OCI-LY1 (cell line): Measurements from ENCODE around the gene IL2.

Experiments
- H2AFZ ChIP-seq: fragments of 200-600 bp; sonication (generic), shearing (Covaris generic); 2 replicates; pipeline ENCODE4 v1.6.0; 2014; ENCODE audit warnings: antibody characterized with exemption, mild to moderate bottlenecking, low read length
- H3F3A ChIP-seq: fragments of 200-600 bp; sonication (generic), shearing (Covaris generic); 2 replicates; pipeline ENCODE4 v1.6.0; 2014; ENCODE audit warnings: mild to moderate bottlenecking, antibody characterized with exemption, low read length, moderate library complexity; ENCODE audit not compliant: insufficient read depth
- H3K27ac ChIP-seq: fragments of 200-600 bp; sonication (generic); 2 replicates; pipeline ENCODE4 v1.5.1; 2014; ENCODE audit warnings: low read length, mixed run types, mild to moderate bottlenecking, low read depth; ENCODE audit not compliant: poor library complexity, severe bottlenecking
- H3K27me3 ChIP-seq: fragments of 200-600 bp; sonication (generic); 2 replicates; pipeline ENCODE4 v1.6.0; 2014; ENCODE audit warnings: antibody characterized with exemption, mild to moderate bottlenecking, low read length, moderate library complexity; ENCODE audit not compliant: insufficient read depth
- H3K36me3 ChIP-seq: fragments of 200-600 bp; sonication (generic); 2 replicates; pipeline ENCODE4 v1.6.1; 2014; ENCODE audit warnings: mild to moderate bottlenecking, antibody characterized with exemption, low read length, moderate library complexity, mixed read lengths; ENCODE audit not compliant: insufficient read depth
- H3K4me1 ChIP-seq: fragments of 200-600 bp; sonication (generic); 2 replicates; pipeline ENCODE4 v1.5.1; 2014; ENCODE audit warnings: mild to moderate bottlenecking, low read length, moderate library complexity; ENCODE audit not compliant: insufficient read depth, severe bottlenecking
- H3K4me2 ChIP-seq: fragments of 200-600 bp; sonication (generic), shearing (Covaris generic); 2 replicates; pipeline ENCODE4 v1.6.1; 2014; ENCODE audit warnings: low read length
- H3K4me3 ChIP-seq: fragments of 200-600 bp; sonication (generic); 2 replicates; pipeline ENCODE4 v1.5.1; 2014; ENCODE audit warnings: low read length, low read depth, mild to moderate bottlenecking, mixed read lengths; ENCODE audit not compliant: poor library complexity, severe bottlenecking
- H3K79me2 ChIP-seq: fragments of 200-600 bp; shearing (Covaris generic); 2 replicates; pipeline ENCODE4 v1.6.1; 2016; ENCODE audit warnings: mixed run types, low read length, mixed read lengths; ENCODE audit not compliant: insufficient read depth
- H3K9ac ChIP-seq: fragments of 200-600 bp; sonication (generic), shearing (Covaris generic); 2 replicates; pipeline ENCODE4 v1.6.1; 2014; ENCODE audit warnings: mild to moderate bottlenecking, low read length, mixed read lengths
- H3K9me2 ChIP-seq: fragments of 200-600 bp; sonication (generic), shearing (Covaris generic); 2 replicates; pipeline ENCODE4 v1.6.1; 2014; ENCODE audit warnings: low read depth, mild to moderate bottlenecking, low read length, mixed read lengths
- H3K9me3 ChIP-seq: fragments of 200-600 bp; shearing (Covaris generic); 2 replicates; pipeline ENCODE4 v1.6.1; 2014; ENCODE audit warnings: low read length, mixed read lengths
- H4K20me1 ChIP-seq: fragments of 200-600 bp; sonication (generic), shearing (Covaris generic); 2 replicates; pipeline ENCODE4 v1.6.0; 2016; ENCODE audit warnings: mild to moderate bottlenecking, low read length; ENCODE audit not compliant: insufficient read depth
- CTCF ChIP-seq: fragments of 200-600 bp; sonication (generic), shearing (Covaris generic); IDR thresholded peaks from 2 replicates; pipeline ENCODE4 v1.5.1; 2017; ENCODE audit warnings: mild to moderate bottlenecking, antibody characterized with exemption, low read length, moderate library complexity, mixed read lengths
- EZH2 ChIP-seq: fragments of 200-600 bp; sonication (generic), shearing (Covaris generic); IDR thresholded peaks from 2 replicates; pipeline ENCODE4 v1.8.0; 2017; ENCODE audit warnings: borderline replicate concordance, mixed run types, mild to moderate bottlenecking, antibody characterized with exemption, low read length, moderate library complexity, mixed read lengths

IL2 gene

GRCh38 chr4:122458625-122459024, 2.1 kb upstream of the IL2 start:
- TF ChIP-seq EZH2 (no peak), CTCF (no peak)
- Histone ChIP-seq H2AFZ (no peak overlapping the region), H3K36me3 (no peaks in the 10 kb centered on the region), H3K79me2 (no peaks in the 10 kb centered on the region), H3K27ac (no peak overlapping the region), H3K4me1 (no peaks in the 10 kb centered on the region), H3K4me3 (no peak overlapping the region), H3K9me2 (no peaks in the 10 kb centered on the region), H3K4me2 (peak overlapping the region; percentile 15; the same call in 1 of the 2 replicates), H3F3A (no peaks in the 10 kb centered on the region), H4K20me1 (no peaks in the 10 kb centered on the region), H3K9me3 (no peaks in the 10 kb centered on the region), H3K27me3 (no peaks in the 10 kb centered on the region), H3K9ac (no peak overlapping the region)

- H3K27me3 ChIP-seq: no peaks in the 10 kb centered on the region
- H3K4me2 ChIP-seq: no peak overlapping the region
- no peaks in the 10 kb centered on the region for H3F3A ChIP-seq
- TF ChIP-seq EZH2: no peak
- TF ChIP-seq CTCF: no peak
- no peak overlapping the region for H3K4me3 ChIP-seq
- H4K20me1 ChIP-seq: no peaks in the 10 kb centered on the region
- H3K9ac ChIP-seq: no peak overlapping the region
- no peaks in the 10 kb centered on the region for H3K79me2 ChIP-seq
- H3K27ac ChIP-seq: no peak overlapping the region
- no peaks in the 10 kb centered on the region for H3K9me3 ChIP-seq
- H3K36me3 ChIP-seq: no peaks in the 10 kb centered on the region
- H3K9me2 ChIP-seq: no peaks in the 10 kb centered on the region
- H2AFZ ChIP-seq: no peak overlapping the region
- no peaks in the 10 kb centered on the region for H3K4me1 ChIP-seq
Observed at GRCh38 chr4:122453384-122453995, 3.0 kb downstream of the IL2 start.

GRCh38 chr4:122450847-122451246, 5.7 kb downstream of the IL2 start:
- no peak overlapping the region for H3K4me2 ChIP-seq
- no peak overlapping the region for H2AFZ ChIP-seq
- H3K9ac ChIP-seq: no peak overlapping the region
- no peak overlapping the region for H3K4me3 ChIP-seq
- H3K27ac ChIP-seq: no peak overlapping the region
- no peaks in the 10 kb centered on the region for H4K20me1 ChIP-seq
- no peaks in the 10 kb centered on the region for H3K36me3 ChIP-seq
- TF ChIP-seq CTCF (peak; percentile 55), EZH2 (no peak)
- H3K27me3 ChIP-seq: no peaks in the 10 kb centered on the region
- no peaks in the 10 kb centered on the region for H3K79me2 ChIP-seq
- no peaks in the 10 kb centered on the region for H3F3A ChIP-seq
- H3K9me3 ChIP-seq: no peaks in the 10 kb centered on the region
- H3K4me1 ChIP-seq: no peaks in the 10 kb centered on the region
- H3K9me2 ChIP-seq: no peaks in the 10 kb centered on the region
